HPDE6-E6E7 (cell line): ENCODE results near the gene ANKRD52.
A peak's percentile ranks its signal among the peaks of the same experiment; 100 is the strongest.
"Not testable (repeated sequence)": the region's sequence is repeated elsewhere in the genome, so short reads cannot be mapped to it uniquely, and the experiment has no call there.

ENCODE experiments used
- DNase-seq: peaks from one replicate; pipeline ENCODE4 v3.0.0; 2011; ENCODE audit warnings: missing footprints; ENCODE audit errors: extremely low spot score

Gene ANKRD52

DNA sequence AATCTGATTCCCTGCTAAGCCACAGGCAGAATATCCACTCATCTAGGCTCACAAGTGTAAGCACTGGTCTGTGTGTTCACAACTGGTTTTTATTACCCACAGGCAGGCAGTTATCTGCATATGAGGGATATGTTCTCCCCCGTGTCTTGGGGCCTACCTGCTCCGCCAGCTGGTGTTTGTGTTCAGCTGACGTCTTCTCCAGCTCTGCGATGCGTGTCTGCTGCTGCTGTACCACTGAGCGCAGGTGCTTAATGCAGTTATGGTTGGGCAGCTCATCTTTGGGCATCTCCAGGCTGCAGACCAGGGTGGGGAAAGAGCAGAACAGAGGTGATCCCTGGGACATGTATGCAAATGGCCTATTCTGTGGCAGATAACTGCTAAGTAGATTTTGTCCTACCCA is 50.2 kb downstream of the ANKRD52 start:
- DNase-seq, result no peak

DNA sequence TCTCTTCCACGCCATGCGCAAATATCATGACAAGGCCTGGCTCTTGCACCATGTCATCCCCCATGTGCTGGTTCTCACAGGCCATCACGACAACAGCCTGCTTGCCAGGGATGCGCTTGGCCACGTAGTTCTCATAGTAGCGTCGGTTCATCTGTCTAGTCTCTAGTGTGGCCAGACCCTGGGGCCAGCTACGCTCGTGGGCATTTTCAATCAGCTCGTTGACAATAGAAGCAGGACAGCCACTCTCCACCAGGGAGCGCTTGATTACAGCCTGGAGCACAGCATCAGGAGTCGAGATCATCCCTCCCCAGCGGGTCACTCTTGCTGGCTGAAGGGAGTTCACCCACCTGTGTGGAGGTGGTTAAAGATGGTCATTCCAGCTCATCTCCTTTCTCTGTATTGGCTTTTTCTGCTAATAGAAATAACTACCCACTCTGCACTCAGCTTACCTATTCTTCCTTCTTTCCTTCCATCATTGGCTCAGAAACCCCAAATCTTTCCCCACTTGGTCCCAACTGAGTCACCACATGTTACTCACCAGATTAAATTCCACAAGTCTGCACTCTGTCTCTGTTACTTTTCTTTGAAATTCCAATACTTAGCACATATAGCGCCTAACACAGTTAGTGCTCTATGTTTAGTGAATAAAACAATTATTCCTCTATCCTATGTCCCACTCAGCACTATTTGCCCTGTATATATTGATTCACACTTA is 51.6 kb downstream of the ANKRD52 start:
- DNase-seq, result no peak

DNA sequence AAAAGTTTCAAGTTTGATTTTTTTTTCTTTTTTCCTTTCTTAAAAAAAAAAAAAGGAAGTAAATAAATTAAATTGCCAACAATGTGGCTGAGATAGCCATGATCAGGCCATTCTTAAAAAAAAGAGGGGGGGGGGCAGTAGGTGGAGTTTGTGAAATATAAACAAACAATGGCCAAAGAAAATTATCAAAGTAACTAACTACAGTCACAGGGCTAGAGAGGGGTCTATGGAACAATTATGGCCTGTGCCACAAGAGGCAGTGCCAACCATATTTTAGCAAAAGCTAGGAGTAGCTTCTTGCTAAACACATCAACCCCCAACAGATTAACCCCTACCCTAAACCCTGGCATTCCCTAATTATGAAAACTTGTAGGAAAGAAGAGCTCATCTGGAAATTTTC is 52.7 kb downstream of the ANKRD52 start:
- DNase-seq, result no peak

DNA sequence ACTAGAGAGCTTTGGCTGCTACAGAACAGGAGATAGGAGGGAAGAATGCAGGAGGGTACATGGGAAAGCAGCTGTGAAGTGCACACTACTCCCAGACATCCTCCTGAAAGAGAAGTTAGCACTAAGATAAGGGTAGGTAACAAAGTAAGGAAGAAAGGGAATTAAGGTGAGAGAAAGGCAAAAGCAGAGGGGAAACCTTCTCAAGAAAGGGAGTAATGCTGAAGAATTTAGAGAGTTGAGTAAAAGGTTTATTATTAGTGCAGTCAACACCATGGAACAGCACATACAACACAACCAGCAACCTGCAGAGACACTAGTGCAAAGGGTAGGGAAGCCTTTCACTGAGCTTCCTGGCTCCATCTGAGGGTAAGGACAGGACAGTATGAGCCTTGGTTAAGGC is 53.9 kb downstream of the ANKRD52 start:
- no peak for DNase-seq

DNA sequence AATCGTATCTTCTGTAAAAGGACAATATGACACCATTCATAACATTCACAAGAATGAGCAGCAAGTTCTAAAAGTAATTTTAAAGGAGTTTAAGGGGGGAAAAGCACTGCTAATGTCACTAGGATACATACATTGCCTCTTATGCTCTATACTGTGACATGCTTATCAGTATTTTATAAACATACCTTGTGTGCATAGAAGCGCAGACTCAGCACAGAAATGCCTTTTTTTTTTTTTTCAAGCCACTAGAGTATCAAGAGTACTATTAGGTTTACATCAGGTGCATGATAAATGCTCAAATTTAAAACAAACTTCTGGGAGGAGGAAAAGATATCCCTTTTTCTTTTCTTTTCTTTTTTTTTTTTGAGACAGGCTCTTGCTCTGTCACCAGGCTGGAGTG is 55.3 kb downstream of the ANKRD52 start:
- no peak for DNase-seq

DNA sequence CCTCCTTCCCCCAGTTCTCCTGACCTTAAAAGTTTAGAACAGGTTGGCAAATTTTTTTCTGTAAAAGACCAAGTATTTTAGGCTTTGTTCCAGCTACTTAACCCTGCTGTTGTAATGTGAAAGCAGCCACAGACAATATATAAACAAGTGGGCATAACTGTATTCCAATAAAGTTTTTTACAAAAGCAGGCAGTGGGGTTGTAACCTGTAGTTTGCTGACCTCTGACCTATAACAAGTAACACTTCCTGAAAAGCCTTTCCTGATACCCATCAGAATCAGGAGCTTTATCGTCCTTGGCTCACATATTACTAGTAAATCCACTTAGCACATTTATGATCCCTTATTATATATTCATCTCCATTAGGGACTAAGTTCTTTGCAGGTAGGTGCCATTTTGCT is 55.8 kb downstream of the ANKRD52 start:
- no peak for DNase-seq

DNA sequence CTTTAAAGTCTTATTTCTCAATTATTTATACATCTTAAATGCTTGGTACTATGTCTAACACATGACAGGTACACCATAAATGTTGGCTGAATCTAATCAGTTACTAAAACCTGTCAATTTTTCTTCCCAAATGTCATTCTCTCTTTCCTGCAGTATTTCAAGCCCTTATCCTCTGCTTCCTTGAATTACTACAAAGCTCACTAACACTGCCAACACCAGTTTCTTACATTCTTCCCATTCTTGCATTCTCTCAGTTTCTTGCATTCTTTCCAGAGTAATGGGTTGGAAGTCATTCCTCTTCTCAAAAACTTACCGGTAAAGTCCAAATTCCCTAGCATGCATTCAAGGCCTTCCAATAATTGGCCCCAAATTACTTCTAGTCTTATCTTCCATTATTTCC is 59.3 kb downstream of the ANKRD52 start:
- no peak for DNase-seq

DNA sequence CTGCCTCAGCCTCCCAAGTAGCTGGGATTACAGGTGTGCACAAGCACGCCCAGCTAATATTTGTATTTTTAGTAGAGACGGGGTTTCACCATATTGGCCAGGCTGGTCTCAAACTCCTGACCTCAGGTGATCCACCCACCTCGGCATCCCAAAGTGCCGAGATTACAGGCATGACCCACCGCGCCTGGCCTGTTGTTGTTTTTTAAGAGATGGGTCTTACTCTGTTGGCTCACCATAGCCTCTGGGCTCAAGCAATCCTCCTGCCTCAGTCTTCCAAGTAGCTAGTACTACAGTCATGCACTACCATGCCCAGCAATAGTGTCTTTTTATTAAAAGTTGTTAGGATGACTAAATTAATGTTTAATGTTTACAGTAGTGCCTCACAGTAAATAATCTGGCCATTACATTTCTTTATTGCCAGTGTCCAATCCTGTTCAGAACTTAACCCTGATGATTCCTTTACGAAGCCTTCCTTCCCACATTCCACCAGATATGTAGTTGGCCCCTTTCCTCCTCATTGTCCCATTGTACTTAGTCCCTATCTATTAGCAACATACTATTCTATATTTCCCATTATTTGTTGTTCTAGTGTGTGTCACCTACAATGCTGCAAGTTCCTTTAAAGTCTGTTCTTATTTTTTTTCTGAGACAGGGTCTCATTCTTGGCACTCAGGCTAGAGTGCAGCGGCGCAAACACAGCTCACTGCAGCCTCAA is 60.1 kb downstream of the ANKRD52 start:
- DNase-seq, result no peak

DNA sequence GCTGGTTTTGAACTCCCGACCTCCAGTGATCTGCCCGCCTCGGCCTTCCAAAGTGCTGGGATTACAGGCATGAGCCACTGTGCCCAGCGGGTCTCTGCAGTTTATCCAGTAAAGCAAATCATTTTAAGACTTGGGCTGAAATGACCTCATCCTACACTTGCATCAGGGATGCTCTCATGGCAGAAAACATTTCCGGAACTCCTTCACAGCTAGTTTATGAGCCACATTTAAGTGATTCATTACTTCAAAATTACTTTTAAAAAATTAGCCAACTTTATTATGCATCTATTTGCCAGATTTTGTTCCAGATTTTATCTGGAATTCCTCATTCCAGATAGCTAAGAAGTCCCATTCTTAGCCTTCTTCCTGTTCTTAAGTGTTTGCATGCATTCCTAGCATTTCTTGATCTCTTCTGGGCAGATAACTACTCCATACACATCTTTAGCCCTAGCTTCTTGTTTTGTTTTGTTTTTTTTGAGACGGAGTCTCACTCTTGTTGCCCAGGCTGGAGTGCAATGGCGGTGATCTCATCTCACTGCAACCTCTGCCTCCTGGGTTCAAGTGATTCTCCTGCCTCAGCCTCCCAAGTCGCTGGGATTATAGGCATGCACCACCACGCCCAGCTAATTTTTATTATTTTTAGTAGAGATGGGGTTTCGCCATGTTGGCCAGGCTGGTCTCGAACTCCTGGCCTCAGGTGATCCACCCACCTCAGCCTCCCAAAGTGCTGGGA is 61.2 kb downstream of the ANKRD52 start:
- DNase-seq, result not testable (repeated sequence)

DNA sequence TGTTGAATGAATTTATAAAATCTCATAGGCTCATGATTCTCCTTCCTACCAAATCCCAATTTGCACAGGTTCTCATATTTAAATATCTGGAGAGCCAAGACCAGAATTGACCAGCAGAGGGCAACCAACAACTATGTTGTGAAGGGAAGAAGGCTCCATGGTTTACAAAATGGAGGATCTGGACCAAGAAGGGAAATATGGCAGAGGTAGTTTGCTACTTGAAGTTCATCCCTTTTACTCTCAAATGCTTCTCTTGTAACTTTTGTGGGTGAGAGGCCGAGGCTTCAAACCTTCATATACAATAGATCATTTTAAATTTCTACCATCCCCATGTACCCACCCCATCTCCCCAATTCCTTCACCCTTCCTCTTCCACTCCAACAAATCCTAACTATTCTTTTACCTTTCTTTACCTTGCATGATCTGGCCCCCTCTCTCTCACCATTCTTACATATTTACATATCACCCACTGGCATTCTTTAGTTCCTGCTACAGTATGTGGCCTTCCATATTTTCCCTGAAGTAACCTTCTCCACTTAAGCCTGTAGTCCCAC is 65.1 kb downstream of the ANKRD52 start:
- peak; percentile 54 for DNase-seq

DNA sequence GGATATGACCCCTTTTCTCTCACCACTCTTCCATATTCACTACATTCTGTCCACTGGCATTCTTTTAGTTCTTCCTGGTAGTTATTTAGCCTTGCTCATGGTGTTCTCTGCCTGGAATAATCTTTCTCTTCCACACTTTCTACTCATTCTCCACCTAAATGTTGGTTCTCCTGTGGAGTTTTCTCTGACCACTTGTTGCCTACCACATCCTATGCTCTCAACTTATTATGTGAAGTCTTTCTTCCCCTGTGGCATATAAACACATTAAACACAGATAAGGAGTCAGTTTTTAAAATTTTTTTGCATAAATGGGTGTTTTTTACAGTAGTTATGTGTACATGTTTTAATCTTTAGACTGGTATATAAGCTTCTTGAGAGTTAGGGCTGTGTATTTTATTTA is 65.6 kb downstream of the ANKRD52 start:
- DNase-seq, result no peak

DNA sequence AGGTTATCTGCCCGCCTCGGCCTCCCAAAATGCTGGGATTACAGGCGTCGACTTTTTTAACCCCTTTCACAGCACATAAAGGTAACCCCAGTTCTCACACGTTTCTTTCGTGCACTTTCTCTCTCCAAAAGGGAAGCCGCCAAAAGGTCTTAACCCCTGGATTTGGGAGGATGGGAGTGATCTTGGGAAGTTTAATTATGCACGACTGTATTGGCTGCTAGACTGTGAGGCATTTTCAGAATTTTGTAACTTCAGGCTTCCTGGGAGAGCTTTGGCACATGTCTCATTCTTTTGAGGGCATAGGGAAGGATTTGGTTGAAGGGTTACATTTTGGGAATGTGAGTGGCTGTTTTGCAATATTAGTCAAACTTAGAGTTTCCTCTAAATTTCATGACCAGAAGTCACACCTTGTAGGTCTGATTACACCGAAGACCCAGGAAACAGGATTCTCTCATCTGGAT is 67.5 kb downstream of the ANKRD52 start:
- DNase-seq, result no peak

DNA sequence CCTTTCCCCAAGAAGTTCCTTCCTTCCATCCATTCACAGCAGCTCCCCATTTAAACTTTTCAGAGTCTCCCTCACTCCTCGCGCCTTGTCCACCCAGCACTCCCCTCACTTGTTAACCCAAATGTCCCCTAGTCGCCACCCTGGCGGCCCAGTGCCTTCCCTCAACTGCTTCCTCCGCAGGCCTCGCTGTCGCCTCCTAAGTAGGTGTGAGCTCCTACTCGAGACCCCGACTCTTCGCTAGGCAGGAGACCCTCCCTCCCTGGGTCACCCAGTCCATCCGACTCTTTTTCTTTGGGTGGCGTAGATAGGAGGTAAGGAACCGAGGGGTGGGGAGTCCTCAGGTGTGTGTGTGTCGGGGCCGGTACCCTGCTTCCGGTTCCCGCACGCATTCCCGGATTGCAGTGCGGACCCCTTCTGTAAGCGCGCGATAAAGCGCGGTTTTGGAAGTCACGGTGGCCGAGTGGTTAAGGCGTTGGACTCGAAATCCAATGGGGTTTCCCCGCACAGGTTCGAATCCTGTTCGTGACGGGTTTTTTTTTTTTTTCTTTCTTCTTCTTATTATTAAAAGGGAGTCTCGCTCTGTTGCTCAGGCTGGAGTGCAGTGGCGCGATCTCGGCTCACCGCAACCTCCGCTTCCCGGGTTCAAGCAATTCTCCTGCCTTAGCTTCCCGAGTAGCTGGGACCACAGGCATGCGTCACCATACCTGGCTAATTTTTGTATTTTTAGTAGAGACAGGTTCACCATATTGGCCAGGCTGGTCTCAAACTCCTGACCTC is 68.1 kb downstream of the ANKRD52 start:
- DNase-seq, result peak; percentile 73

DNA sequence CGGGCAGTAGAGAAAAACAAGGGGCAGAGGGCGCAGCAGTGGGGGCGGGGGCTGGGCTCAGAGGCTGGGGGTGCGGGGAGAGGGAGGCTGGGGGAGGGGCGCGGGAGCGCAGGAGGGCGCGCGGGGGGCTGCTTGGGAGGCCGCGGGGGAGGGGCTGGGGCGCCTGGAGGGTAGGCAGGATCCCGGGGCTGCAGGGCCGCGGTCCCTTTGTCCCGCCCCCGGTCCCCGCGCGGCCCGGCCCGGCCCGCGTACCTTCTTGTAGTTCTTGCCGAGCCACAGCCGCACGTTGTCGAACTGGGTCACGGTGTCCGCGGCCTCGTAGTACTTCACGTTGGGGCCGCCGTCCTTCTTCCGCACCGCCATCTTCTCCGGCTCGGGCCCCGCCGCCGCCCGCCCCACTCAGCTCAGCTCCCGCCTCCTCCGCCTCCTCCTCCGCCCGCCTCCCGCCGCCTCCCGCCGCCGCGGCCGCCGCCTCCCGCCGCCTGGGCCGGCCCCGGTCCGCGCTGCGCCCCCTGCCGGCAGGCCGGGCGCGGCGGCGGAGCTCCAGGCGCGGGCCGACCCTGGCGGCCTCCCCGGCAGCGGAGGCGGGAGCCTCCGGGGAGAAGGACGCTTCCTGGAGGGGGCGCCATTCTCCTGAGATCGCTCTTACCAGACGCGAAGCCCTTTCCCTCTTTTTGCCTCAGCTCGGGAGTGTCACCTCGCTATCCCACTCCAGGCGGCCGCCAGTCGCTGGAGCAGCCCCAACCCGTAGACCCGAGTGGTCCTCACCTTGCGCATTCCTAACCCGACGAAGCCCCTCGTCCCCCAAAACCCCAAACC is 68.9 kb downstream of the ANKRD52 start, which contains the start of gene SMARCC2:
SMARCC2 (minus strand) TSS at position 385 of the 819 bp plus-strand sequence; CDS start at position 363, 22 bp downstream.
- peak; percentile 83 for DNase-seq

DNA sequence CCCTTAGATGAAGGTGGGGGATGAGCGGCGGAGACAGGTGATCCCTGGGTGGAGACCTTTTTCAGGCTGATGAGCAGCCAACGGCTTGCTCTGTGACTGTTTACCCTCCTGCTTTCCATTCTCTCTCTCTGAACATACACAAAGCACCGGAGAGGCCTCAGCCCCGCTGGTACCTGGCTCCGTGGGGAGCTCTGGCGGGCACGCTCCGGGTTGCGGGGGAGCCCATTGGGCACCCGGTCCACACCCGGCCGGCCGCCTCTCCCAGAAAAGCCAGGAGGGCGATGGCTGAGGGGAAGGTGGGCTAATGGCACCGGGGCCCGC is 69.4 kb downstream of the ANKRD52 start:
- DNase-seq, result no peak

DNA sequence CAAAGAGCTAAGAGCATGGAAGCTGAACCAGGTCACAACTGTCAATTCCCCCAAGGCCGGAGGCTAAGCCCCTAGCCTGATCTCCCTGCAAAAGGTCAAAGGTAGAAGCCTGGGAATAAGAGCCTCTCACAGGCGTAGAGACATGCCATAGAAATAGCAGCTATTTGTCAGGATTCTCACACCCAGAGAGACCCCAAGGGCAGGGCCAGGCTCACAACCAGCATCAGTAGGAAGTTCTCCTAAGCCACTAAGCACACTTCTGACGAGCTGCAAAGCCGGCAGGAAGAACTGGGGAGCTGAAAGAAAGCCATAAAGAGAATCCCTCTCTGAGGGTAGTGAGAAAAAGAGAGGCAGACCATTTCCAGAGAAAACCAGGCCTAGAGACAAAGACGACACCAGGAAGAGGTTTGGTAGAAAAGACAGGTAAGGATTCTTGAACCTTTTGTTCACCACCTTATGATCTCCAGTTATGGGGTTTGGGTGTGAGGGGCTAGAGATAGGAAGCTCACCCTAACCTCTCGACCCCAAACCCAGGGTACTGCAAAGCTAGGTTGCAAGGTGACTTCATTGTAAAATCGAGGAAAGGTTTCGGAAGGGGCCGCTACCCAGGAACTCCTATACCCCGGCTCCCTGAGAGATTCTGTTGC is 69.9 kb downstream of the ANKRD52 start:
- DNase-seq, result no peak
